Lung (tissue), 12 donors: ENCODE measurements around the gene MTSS2. TPM values are rescaled to one million over a fixed set of nuclear protein-coding genes. Genes with fewer than 3 reads are reported as not detected.
A peak's percentile ranks its signal among the peaks of the same experiment; 100 is the strongest.

Experiments used
- ATAC-seq: fragments of 200-7000 bp; cut with Tn5 transposase; one replicate; pipeline ENCODE4 v1.9.1; 2020; ENCODE audit warnings: moderate number of reproducible peaks; ENCODE audit not compliant: insufficient read depth, low FRiP score
- DNase-seq, 3 donors: peaks; one replicate each; pipeline ENCODE4 v3.0.0-alpha.2; 2013 to 2017
- H3K27ac ChIP-seq, 2 donors: one replicate each; pipeline ENCODE4 v1.5.1; 2013; ENCODE audit warnings: mild to moderate bottlenecking in 2 of 2, moderate library complexity in 2 of 2, control low read depth in 1 of 2, inconsistent platforms in 1 of 2, low read depth in 1 of 2, low read length in 1 of 2
- H3K27me3 ChIP-seq, 3 donors: one replicate each; pipeline ENCODE4 v1.5.1; 2013; ENCODE audit warnings: low read length in 2 of 3; ENCODE audit not compliant: control insufficient read depth in 3 of 3, insufficient read depth in 3 of 3
- H3K36me3 ChIP-seq, 4 donors: one replicate each; pipeline ENCODE4 v1.5.1; 2013; ENCODE audit warnings: low read length in 4 of 4, mild to moderate bottlenecking in 1 of 4, moderate library complexity in 1 of 4; ENCODE audit not compliant: control insufficient read depth in 4 of 4, insufficient read depth in 4 of 4
- H3K4me1 ChIP-seq, 5 donors: one replicate each; pipeline ENCODE4 v1.5.1; 2013; ENCODE audit warnings: low read length in 5 of 5, mild to moderate bottlenecking in 2 of 5, moderate library complexity in 1 of 5; ENCODE audit not compliant: control insufficient read depth in 5 of 5, insufficient read depth in 5 of 5
- H3K4me3 ChIP-seq: one replicate; pipeline ENCODE4 v1.5.1; 2013; ENCODE audit warnings: mild to moderate bottlenecking, control low read depth, moderate library complexity
- H3K9ac ChIP-seq, 2 donors: one replicate each; pipeline ENCODE4 v1.5.1; 2013; ENCODE audit warnings: low read length in 2 of 2, control low read depth in 1 of 2; ENCODE audit not compliant: insufficient read depth in 1 of 2
- H3K9me3 ChIP-seq, 4 donors: one replicate each; pipeline ENCODE4 v1.5.1; 2013; ENCODE audit warnings: low read length in 3 of 4, mild to moderate bottlenecking in 1 of 4, moderate library complexity in 1 of 4; ENCODE audit not compliant: control insufficient read depth in 4 of 4, insufficient read depth in 3 of 4
- CTCF ChIP-seq: IDR thresholded peaks from 2 replicates; pipeline ENCODE4 v1.5.1; 2012; ENCODE audit warnings: mild to moderate bottlenecking; ENCODE audit errors: control extremely low read depth, extremely low read depth
- WGBS, 2 donors: extraction: QIAGEN DNeasy Blood & Tissue Kit; methylation state at CpG; one replicate each; pipeline ENCODE4 v1.1.7; 2013; 5-methylcytosine and 5-hydroxymethylcytosine counted together
- polyA plus RNA-seq, 2 donors: library from polyadenylated mRNA; stranded (reverse); fragments of 200-250 nt; gene quantifications; one replicate each; pipeline ENCODE4 v1.2.1, GENCODE V29; 2013
- total RNA-seq, 2 donors: library from RNA; depleted of rRNA in 1 of 2; stranded (reverse); fragments of >200 nt in 1 of 2; gene quantifications; one replicate each; pipeline ENCODE4 v1.2.1, GENCODE V29; 2014 to 2021
- donor health status: control.
- donor health status: control.
- donor health status: Bipolar disorder and iron deficiency.
- donor health status: healthy.
- donor health status: DM: yes; HTN: yes; CAD: no.

MTSS2 gene
- total and polyA plus RNA-seq, 4 donors, result 40.6 to 91.3 (median 73.3) TPM

- no peaks in the 10 kb centered on the region for H3K27me3 ChIP-seq
- ATAC-seq, result no peak
- WGBS, 2 donors, result 92 to 95% methylated on average over 22 of the region's 22 CpGs
- peak overlapping the region in 1 of 2 donors; percentile 20 for H3K27ac ChIP-seq
- peaks cover 9 to 49% (median 34%) of the 10 kb centered on the region in 4 donors for H3K36me3 ChIP-seq
- no peak overlapping the region for H3K9ac ChIP-seq
- no peak for DNase-seq
- no peak overlapping the region for H3K4me3 ChIP-seq
- TF ChIP-seq CTCF, result no peak
- no peaks in the 10 kb centered on the region for H3K9me3 ChIP-seq
- peaks cover 0 to 26% (median 18%) of the 10 kb centered on the region in 5 donors for H3K4me1 ChIP-seq
These were observed 7.5 kb downstream of the MTSS2 start for GRCh38 chr16:70678121-70678897.

- DNase-seq (no peak), ATAC-seq (no peak)
- Histone ChIP-seq H3K4me1 (peaks cover 0 to 22% (median 17%) of the 10 kb centered on the region in 5 donors), H3K9ac (no peak overlapping the region), H3K4me3 (no peak overlapping the region), H3K36me3 (peaks cover 9 to 48% (median 31%) of the 10 kb centered on the region in 4 donors), H3K27me3 (no peaks in the 10 kb centered on the region), H3K9me3 (no peaks in the 10 kb centered on the region), H3K27ac (no peak overlapping the region)
- TF ChIP-seq CTCF, result no peak
- WGBS, 2 donors, result 93 to 94% methylated on average over 15 of the region's 15 CpGs
These were observed 8.2 kb downstream of the MTSS2 start for GRCh38 chr16:70677499-70678120.

- H3K4me1 ChIP-seq, result peaks cover 0 to 15% (median 10%) of the 10 kb centered on the region in 5 donors
- no peak overlapping the region for H3K27ac ChIP-seq
- H3K36me3 ChIP-seq, result peaks cover 9 to 49% (median 33%) of the 10 kb centered on the region in 4 donors
- H3K27me3 ChIP-seq, result no peaks in the 10 kb centered on the region
- H3K9ac ChIP-seq, result no peak overlapping the region
- no peak for TF ChIP-seq CTCF
- no peak overlapping the region for H3K4me3 ChIP-seq
- H3K9me3 ChIP-seq, result no peaks in the 10 kb centered on the region
- DNase-seq, result peak in 1 of 3 donors; percentile 11
- no peak for ATAC-seq
- 86 to 88% methylated on average over 14 of the region's 14 CpGs for WGBS, 2 donors
These were observed 9.0 kb downstream of the MTSS2 start for GRCh38 chr16:70676675-70677498.
